Liver (tissue), 9 donors: ENCODE data around the gene EDC4. TPM values are rescaled to one million over a fixed set of nuclear protein-coding genes. Genes with fewer than 3 reads are reported as not detected.

Experiments
- DNase-seq: peaks from one replicate; pipeline ENCODE4 v3.0.0-alpha.2; 2017; ENCODE audit warnings: low spot score
- H3K27ac ChIP-seq, 2 donors: one replicate each; pipeline ENCODE4 v1.7.0; 2013; ENCODE audit warnings: inconsistent platforms in 2 of 2, low read length in 2 of 2, control low read depth in 1 of 2, low read depth in 1 of 2, mild to moderate bottlenecking in 1 of 2
- H3K27me3 ChIP-seq, 4 donors: one replicate each; pipeline versions ENCODE4 v1.6.1 to v1.7.0; 2013; ENCODE audit warnings: low read length in 3 of 4, inconsistent platforms in 1 of 4, mild to moderate bottlenecking in 1 of 4, moderate library complexity in 1 of 4; ENCODE audit not compliant: control insufficient read depth in 4 of 4, insufficient read depth in 4 of 4
- H3K36me3 ChIP-seq, 4 donors: one replicate each; pipeline versions ENCODE4 v1.6.1 to v1.7.0; 2013; ENCODE audit warnings: low read length in 3 of 4, mild to moderate bottlenecking in 3 of 4, low read depth in 1 of 4, moderate library complexity in 1 of 4; ENCODE audit not compliant: control insufficient read depth in 4 of 4, insufficient read depth in 3 of 4
- H3K4me1 ChIP-seq, 4 donors: one replicate each; pipeline versions ENCODE4 v1.6.1 to v1.7.0; 2013; ENCODE audit warnings: low read length in 3 of 4, mild to moderate bottlenecking in 3 of 4, moderate library complexity in 1 of 4; ENCODE audit not compliant: control insufficient read depth in 4 of 4, insufficient read depth in 4 of 4
- H3K4me3 ChIP-seq, 3 donors: one replicate each; pipeline versions ENCODE4 v1.6.1 to v1.7.0; 2013; ENCODE audit warnings: low read length in 3 of 3, control low read depth in 1 of 3, low read depth in 1 of 3, mild to moderate bottlenecking in 1 of 3
- H3K9ac ChIP-seq, 2 donors: one replicate each; pipeline ENCODE4 v1.7.0; 2013; ENCODE audit warnings: low read length in 2 of 2, mild to moderate bottlenecking in 2 of 2, moderate library complexity in 2 of 2, control low read depth in 1 of 2, low read depth in 1 of 2
- H3K9me3 ChIP-seq, 4 donors: one replicate each; pipeline versions ENCODE4 v1.6.1 to v1.7.0; 2013; ENCODE audit warnings: low read length in 3 of 4; ENCODE audit not compliant: control insufficient read depth in 4 of 4
- ATF3 ChIP-seq: IDR thresholded peaks from 2 replicates; pipeline ENCODE4 v1.6.1; 2016; ENCODE audit warnings: antibody characterized with exemption
- EGR1 ChIP-seq, 2 donors: IDR thresholded peaks; 2 replicates each; pipeline ENCODE4 v1.6.1; 2016 to 2018; ENCODE audit warnings: antibody characterized with exemption in 2 of 2, low read depth in 2 of 2
- FOXA1 ChIP-seq: IDR thresholded peaks from 2 replicates; pipeline ENCODE4 v1.6.1; 2016; ENCODE audit warnings: antibody characterized with exemption
- FOXA2 ChIP-seq: IDR thresholded peaks from 2 replicates; pipeline ENCODE4 v1.6.1; 2016; ENCODE audit warnings: antibody characterized with exemption
- GABPA ChIP-seq, 2 donors: IDR thresholded peaks in 1 of 2; conservative IDR thresholded peaks in 1 of 2; 2 replicates each; pipeline ENCODE4 v1.6.1; 2016; ENCODE audit warnings: antibody characterized with exemption in 2 of 2, mild to moderate bottlenecking in 1 of 2, moderate library complexity in 1 of 2
- HNF4A ChIP-seq, 2 donors: conservative IDR thresholded peaks; 2 replicates each; pipeline ENCODE4 v1.6.1; 2016; ENCODE audit warnings: antibody characterized with exemption in 2 of 2, mild to moderate bottlenecking in 2 of 2
- HNF4G ChIP-seq: IDR thresholded peaks from 2 replicates; pipeline ENCODE4 v1.6.1; 2016; ENCODE audit warnings: antibody characterized with exemption
- JUND ChIP-seq, 2 donors: IDR thresholded peaks; 2 replicates each; pipeline ENCODE4 v1.6.1; 2016; ENCODE audit warnings: antibody characterized with exemption in 2 of 2
- MAX ChIP-seq: IDR thresholded peaks from 2 replicates; pipeline ENCODE4 v1.6.1; 2016; ENCODE audit warnings: antibody characterized with exemption
- NR2F2 ChIP-seq: IDR thresholded peaks from 2 replicates; pipeline ENCODE4 v1.6.1; 2016; ENCODE audit warnings: antibody characterized with exemption
- RAD21 ChIP-seq, 2 donors: IDR thresholded peaks; 2 replicates each; pipeline ENCODE4 v1.6.1; 2016; ENCODE audit warnings: antibody characterized with exemption in 2 of 2, mild to moderate bottlenecking in 2 of 2
- REST ChIP-seq: IDR thresholded peaks from 2 replicates; pipeline ENCODE4 v1.6.1; 2016; ENCODE audit warnings: antibody characterized with exemption, mild to moderate bottlenecking
- RXRA ChIP-seq, 2 donors: IDR thresholded peaks; 2 replicates each; pipeline ENCODE4 v1.6.1; 2017 to 2018; ENCODE audit warnings: antibody characterized with exemption in 2 of 2, mild to moderate bottlenecking in 1 of 2
- SP1 ChIP-seq: IDR thresholded peaks from 2 replicates; pipeline ENCODE4 v1.6.1; 2018; ENCODE audit warnings: antibody characterized with exemption, mild to moderate bottlenecking
- TAF1 ChIP-seq: conservative IDR thresholded peaks from 2 replicates; pipeline ENCODE4 v1.6.1; 2016; ENCODE audit warnings: antibody characterized with exemption, mild to moderate bottlenecking
- YY1 ChIP-seq: IDR thresholded peaks from 2 replicates; pipeline ENCODE4 v1.6.1; 2016; ENCODE audit warnings: antibody characterized with exemption, mild to moderate bottlenecking
- ZBTB33 ChIP-seq: IDR thresholded peaks from 2 replicates; pipeline ENCODE4 v1.6.1; 2016; ENCODE audit warnings: antibody characterized with exemption
- WGBS: extraction: QIAGEN DNeasy Blood & Tissue Kit; methylation state at CpG from one replicate; pipeline ENCODE4 v1.1.7; 2013; 5-methylcytosine and 5-hydroxymethylcytosine counted together
- polyA plus RNA-seq, 2 donors: library from polyadenylated mRNA; stranded (reverse) in 1 of 2; unstranded in 1 of 2; fragments of 200-250 nt in 1 of 2; fragments of >200 nt in 1 of 2; fragmentation: Nextera tagmentation in 1 of 2; extraction: Ambion mirVana in 1 of 2; gene quantifications; one replicate each; pipeline versions ENCODE4 v1.2.1 to v1.2.3, GENCODE V29; 2013 to 2015
- total RNA-seq, 2 donors: library from RNA; depleted of rRNA; stranded (reverse); fragments of >200 nt; gene quantifications; one replicate each; pipeline ENCODE4 v1.2.3, GENCODE V29; 2014
- TF ChIP-seq, protein P1 (sequence below): fragments of 150-350 bp; IDR thresholded peaks from 2 replicates; pipeline ENCODE4 v1.5.1; 2017; ENCODE audit warnings: improper control_type of control experiment, low read depth, low read length; ENCODE audit not compliant: missing input control
- donor health status: healthy.
- donor health status: healthy.
- donor health status: healthy.
- donor health status: healthy.
- donor health status: healthy.

Gene EDC4
- total and polyA plus RNA-seq, 4 donors = 17.7 to 26.8 (median 21.6) TPM

GRCh38 chr16:67857547-67858233 is 15.2 kb upstream of the EDC4 start:
- 34% methylated on average over 3 of the region's 3 CpGs for WGBS
- H3K36me3 ChIP-seq = no peaks in the 10 kb centered on the region
- H3K9me3 ChIP-seq = no peaks in the 10 kb centered on the region
- peaks cover 11 to 22% (median 17%) of the 10 kb centered on the region in 4 donors for H3K4me1 ChIP-seq
- peak overlapping the region; percentile 77 to 90 for H3K27ac ChIP-seq
- no peak overlapping the region for H3K4me3 ChIP-seq
- H3K27me3 ChIP-seq = no peaks in the 10 kb centered on the region
- TF ChIP-seq HNF4G = peak; percentile 52
- peak; percentile 75 for TF ChIP-seq ATF3
- peak; percentile 88 for TF ChIP-seq SP1
- peak; percentile 82 for TF ChIP-seq YY1
- peak; percentile 89 to 98 for TF ChIP-seq RXRA (IDR thresholded peaks at IDR 0.05)
- peak; percentile 95 for TF ChIP-seq ZBTB33
- TF ChIP-seq REST = peak; percentile 81
- peak; percentile 97 for TF ChIP-seq MAX
- TF ChIP-seq FOXA2 = peak; percentile 66
- peak; percentile 72 for TF ChIP-seq FOXA1
- peak; percentile 88 to 95 for TF ChIP-seq HNF4A (conservative IDR thresholded peaks at IDR 0.05)
- peak; percentile 55 to 57 for TF ChIP-seq RAD21 (IDR thresholded peaks at IDR 0.05)
- TF ChIP-seq, protein P1, sequence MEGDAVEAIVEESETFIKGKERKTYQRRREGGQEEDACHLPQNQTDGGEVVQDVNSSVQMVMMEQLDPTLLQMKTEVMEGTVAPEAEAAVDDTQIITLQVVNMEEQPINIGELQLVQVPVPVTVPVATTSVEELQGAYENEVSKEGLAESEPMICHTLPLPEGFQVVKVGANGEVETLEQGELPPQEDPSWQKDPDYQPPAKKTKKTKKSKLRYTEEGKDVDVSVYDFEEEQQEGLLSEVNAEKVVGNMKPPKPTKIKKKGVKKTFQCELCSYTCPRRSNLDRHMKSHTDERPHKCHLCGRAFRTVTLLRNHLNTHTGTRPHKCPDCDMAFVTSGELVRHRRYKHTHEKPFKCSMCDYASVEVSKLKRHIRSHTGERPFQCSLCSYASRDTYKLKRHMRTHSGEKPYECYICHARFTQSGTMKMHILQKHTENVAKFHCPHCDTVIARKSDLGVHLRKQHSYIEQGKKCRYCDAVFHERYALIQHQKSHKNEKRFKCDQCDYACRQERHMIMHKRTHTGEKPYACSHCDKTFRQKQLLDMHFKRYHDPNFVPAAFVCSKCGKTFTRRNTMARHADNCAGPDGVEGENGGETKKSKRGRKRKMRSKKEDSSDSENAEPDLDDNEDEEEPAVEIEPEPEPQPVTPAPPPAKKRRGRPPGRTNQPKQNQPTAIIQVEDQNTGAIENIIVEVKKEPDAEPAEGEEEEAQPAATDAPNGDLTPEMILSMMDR = no peak
- TF ChIP-seq NR2F2 = peak; percentile 73
- peak; percentile 83 to 93 for TF ChIP-seq EGR1 (IDR thresholded peaks at IDR 0.05; ENCODE audit: low read depth in 2 of 2)
- peak; percentile 69 to 96 for TF ChIP-seq JUND (IDR thresholded peaks at IDR 0.05)
- TF ChIP-seq GABPA (IDR thresholded peaks at IDR 0.05 in 1 of 2, conservative IDR thresholded peaks at IDR 0.05 in 1 of 2) = peak in 1 of 2 donors; percentile 69
- no peak for TF ChIP-seq TAF1
- DNase-seq = peak; percentile 55
- no peak overlapping the region for H3K9ac ChIP-seq
